ENCODE results near the gene DAGLA.
A peak's percentile ranks its signal among the peaks of the same experiment; 100 is the strongest.
"Not testable (repeated sequence)": the region's sequence is repeated elsewhere in the genome, so short reads cannot be mapped to it uniquely, and the experiment has no call there.

DAGLA gene

GRCh38 chr11:61652135-61652534 is 28.1 kb upstream of the DAGLA start:
- no peak overlapping the region for H2AFZ ChIP-seq (ENCODE audit: low read length)
- no peak overlapping the region for H4K91ac ChIP-seq (ENCODE audit: low read depth, low read length, poor library complexity)
- H3K36me3 ChIP-seq (replicated peaks in 1 of 2; ENCODE audit: control insufficient read depth in 2 of 2, insufficient read depth in 2 of 2, low read length in 2 of 2) = no peaks in the 10 kb centered on the region
- no peak overlapping the region for H4K8ac ChIP-seq (ENCODE audit: low read depth, low read length)
- H2AK5ac ChIP-seq (ENCODE audit: low read depth, low read length) = no peak overlapping the region
- no peak for DNase-seq (ENCODE audit: low spot score)
- no peak overlapping the region for H3K14ac ChIP-seq (ENCODE audit: low read length)
- peaks cover 0 to 10% (median 0%) of the 10 kb centered on the region in 3 experiments for H3K27me3 ChIP-seq (ENCODE audit: control insufficient read depth in 3 of 3, insufficient read depth in 3 of 3, low read depth in 1 of 3, low read length in 3 of 3)
- no peak overlapping the region for H3K9ac ChIP-seq (ENCODE audit: low read depth, low read length, poor library complexity)
- no peaks in the 10 kb centered on the region for H3K79me1 ChIP-seq (ENCODE audit: low read depth, low read length)
- no peak overlapping the region for H3K23ac ChIP-seq (ENCODE audit: low read depth, low read length, poor library complexity)
- H3K4me3 ChIP-seq (ENCODE audit: low read length in 2 of 2) = no peak overlapping the region
- no peaks in the 10 kb centered on the region for H3K9me3 ChIP-seq (replicated peaks in 1 of 2; ENCODE audit: control insufficient read depth in 2 of 2, insufficient read depth in 1 of 2, low read depth in 1 of 2, low read length in 2 of 2)
- peaks cover 3 to 7% of the 10 kb centered on the region in 2 donors for H3K4me1 ChIP-seq (ENCODE audit: control insufficient read depth in 2 of 2, insufficient read depth in 1 of 2, low read depth in 1 of 2, low read length in 2 of 2)
- H2BK15ac ChIP-seq (ENCODE audit: low read length) = no peak overlapping the region
- H3K27ac ChIP-seq (replicated peaks; ENCODE audit: low read length) = no peak overlapping the region
- no CpG with 5 or more reads among the region's 1 CpG for WGBS, 2 donors (ENCODE audit: extremely low coverage in 2 of 2, insufficient read length in 2 of 2, insufficient replicate concordance in 1 of 2)
- H3K4ac ChIP-seq (ENCODE audit: low read length) = no peak overlapping the region
- no peak overlapping the region for H2BK12ac ChIP-seq (ENCODE audit: low read length)
- H3K18ac ChIP-seq (ENCODE audit: low read length) = no peak overlapping the region
- no peak overlapping the region for H3K4me2 ChIP-seq (ENCODE audit: insufficient read depth, low read length, poor library complexity, severe bottlenecking)
- H2BK120ac ChIP-seq (ENCODE audit: low read depth, low read length) = no peak overlapping the region
- H2BK5ac ChIP-seq (ENCODE audit: low read length) = no peak overlapping the region

- Histone ChIP-seq H2BK5ac (ENCODE audit: low read length) (no peak overlapping the region), H3K27ac (replicated peaks; ENCODE audit: low read length) (no peak overlapping the region), H3K4ac (ENCODE audit: low read length) (no peak overlapping the region), H3K9me3 (replicated peaks in 1 of 2; ENCODE audit: control insufficient read depth in 2 of 2, insufficient read depth in 1 of 2, low read depth in 1 of 2, low read length in 2 of 2) (no peaks in the 10 kb centered on the region), H3K79me1 (ENCODE audit: low read depth, low read length) (no peaks in the 10 kb centered on the region), H3K9ac (ENCODE audit: low read depth, low read length, poor library complexity) (no peak overlapping the region), H3K4me2 (ENCODE audit: insufficient read depth, low read length, poor library complexity, severe bottlenecking) (no peak overlapping the region), H4K8ac (ENCODE audit: low read depth, low read length) (no peak overlapping the region), H3K36me3 (replicated peaks in 1 of 2; ENCODE audit: control insufficient read depth in 2 of 2, insufficient read depth in 2 of 2, low read length in 2 of 2) (no peaks in the 10 kb centered on the region), H4K91ac (ENCODE audit: low read depth, low read length, poor library complexity) (no peak overlapping the region), H2BK12ac (ENCODE audit: low read length) (no peak overlapping the region), H3K4me3 (ENCODE audit: low read length in 2 of 2) (no peak overlapping the region), H2AK5ac (ENCODE audit: low read depth, low read length) (no peak overlapping the region), H3K23ac (ENCODE audit: low read depth, low read length, poor library complexity) (no peak overlapping the region), H2AFZ (ENCODE audit: low read length) (no peak overlapping the region), H3K27me3 (ENCODE audit: control insufficient read depth in 3 of 3, insufficient read depth in 3 of 3, low read depth in 1 of 3, low read length in 3 of 3) (peaks cover 0 to 10% (median 0%) of the 10 kb centered on the region in 3 experiments), H3K14ac (ENCODE audit: low read length) (peak overlapping the region; percentile 31), H2BK120ac (ENCODE audit: low read depth, low read length) (no peak overlapping the region), H2BK15ac (ENCODE audit: low read length) (no peak overlapping the region), H3K4me1 (ENCODE audit: control insufficient read depth in 2 of 2, insufficient read depth in 1 of 2, low read depth in 1 of 2, low read length in 2 of 2) (peaks cover 3 to 7% of the 10 kb centered on the region in 2 donors), H3K18ac (ENCODE audit: low read length) (no peak overlapping the region)
- WGBS, 2 donors (ENCODE audit: extremely low coverage in 2 of 2, insufficient read length in 2 of 2, insufficient replicate concordance in 1 of 2) = no CpG with 5 or more reads among the region's 7 CpGs
- no peak for DNase-seq (ENCODE audit: low spot score)
These were observed 25.8 kb upstream of the DAGLA start for GRCh38 chr11:61654397-61654829.

GRCh38 chr11:61655266-61656159 is 24.7 kb upstream of the DAGLA start:
- H2BK5ac ChIP-seq (ENCODE audit: low read length); H2BK15ac ChIP-seq (ENCODE audit: low read length); H2AFZ ChIP-seq (ENCODE audit: low read length); H3K9ac ChIP-seq (ENCODE audit: low read depth, low read length, poor library complexity); H3K9me3 ChIP-seq (replicated peaks in 1 of 2; ENCODE audit: control insufficient read depth in 2 of 2, insufficient read depth in 1 of 2, low read depth in 1 of 2, low read length in 2 of 2); H3K4ac ChIP-seq (ENCODE audit: low read length); H3K4me3 ChIP-seq (ENCODE audit: low read length in 2 of 2); H2BK120ac ChIP-seq (ENCODE audit: low read depth, low read length); H4K91ac ChIP-seq (ENCODE audit: low read depth, low read length, poor library complexity); H3K27ac ChIP-seq (replicated peaks; ENCODE audit: low read length); H3K4me1 ChIP-seq (ENCODE audit: control insufficient read depth in 2 of 2, insufficient read depth in 1 of 2, low read depth in 1 of 2, low read length in 2 of 2); H3K79me1 ChIP-seq (ENCODE audit: low read depth, low read length); H4K8ac ChIP-seq (ENCODE audit: low read depth, low read length); H3K14ac ChIP-seq (ENCODE audit: low read length); H3K4me2 ChIP-seq (ENCODE audit: insufficient read depth, low read length, poor library complexity, severe bottlenecking); H3K18ac ChIP-seq (ENCODE audit: low read length); H2BK12ac ChIP-seq (ENCODE audit: low read length); H3K23ac ChIP-seq (ENCODE audit: low read depth, low read length, poor library complexity); H3K36me3 ChIP-seq (replicated peaks in 1 of 2; ENCODE audit: control insufficient read depth in 2 of 2, insufficient read depth in 2 of 2, low read length in 2 of 2); DNase-seq (ENCODE audit: low spot score); H2AK5ac ChIP-seq (ENCODE audit: low read depth, low read length): not testable (repeated sequence)
- peaks cover 0 to 10% (median 0%) of the 10 kb centered on the region in 3 experiments for H3K27me3 ChIP-seq (ENCODE audit: control insufficient read depth in 3 of 3, insufficient read depth in 3 of 3, low read depth in 1 of 3, low read length in 3 of 3)
- WGBS, 2 donors (ENCODE audit: extremely low coverage in 2 of 2, insufficient read length in 2 of 2, insufficient replicate concordance in 1 of 2) = no CpG with 5 or more reads among the region's 17 CpGs

GRCh38 chr11:61656347-61657077 is 23.7 kb upstream of the DAGLA start:
- WGBS, 2 donors (ENCODE audit: extremely low coverage in 2 of 2, insufficient read length in 2 of 2, insufficient replicate concordance in 1 of 2) = no CpG with 5 or more reads among the region's 13 CpGs
- H4K91ac ChIP-seq (ENCODE audit: low read depth, low read length, poor library complexity) = no peak overlapping the region

More at GRCh38 chr11:61656347-61657077, 23.7 kb upstream of the DAGLA start:
- Histone ChIP-seq H3K18ac (ENCODE audit: low read length) (peak overlapping the region; percentile 71), H4K8ac (ENCODE audit: low read depth, low read length) (peak overlapping the region; percentile 65), H3K36me3 (replicated peaks in 1 of 2; ENCODE audit: control insufficient read depth in 2 of 2, insufficient read depth in 2 of 2, low read length in 2 of 2) (no peaks in the 10 kb centered on the region), H2BK12ac (ENCODE audit: low read length) (no peak overlapping the region), H3K4me2 (ENCODE audit: insufficient read depth, low read length, poor library complexity, severe bottlenecking) (no peak overlapping the region), H2BK15ac (ENCODE audit: low read length) (no peak overlapping the region), H3K9me3 (replicated peaks in 1 of 2; ENCODE audit: control insufficient read depth in 2 of 2, insufficient read depth in 1 of 2, low read depth in 1 of 2, low read length in 2 of 2) (no peaks in the 10 kb centered on the region), H2AK5ac (ENCODE audit: low read depth, low read length) (peak overlapping the region; percentile 37), H3K4me3 (ENCODE audit: low read length in 2 of 2) (peak overlapping the region in 1 of 2 donors; percentile 40), H2BK5ac (ENCODE audit: low read length) (no peak overlapping the region), H3K4me1 (ENCODE audit: control insufficient read depth in 2 of 2, insufficient read depth in 1 of 2, low read depth in 1 of 2, low read length in 2 of 2) (peaks cover 2 to 3% of the 10 kb centered on the region in 2 donors), H3K23ac (ENCODE audit: low read depth, low read length, poor library complexity) (peak overlapping the region; percentile 43), H2BK120ac (ENCODE audit: low read depth, low read length) (no peak overlapping the region), H3K79me1 (ENCODE audit: low read depth, low read length) (no peaks in the 10 kb centered on the region), H3K14ac (ENCODE audit: low read length) (no peak overlapping the region), H2AFZ (ENCODE audit: low read length) (no peak overlapping the region), H3K9ac (ENCODE audit: low read depth, low read length, poor library complexity) (no peak overlapping the region), H3K4ac (ENCODE audit: low read length) (no peak overlapping the region), H3K27me3 (ENCODE audit: control insufficient read depth in 3 of 3, insufficient read depth in 3 of 3, low read depth in 1 of 3, low read length in 3 of 3) (peaks cover 0 to 10% (median 0%) of the 10 kb centered on the region in 3 experiments), H3K27ac (replicated peaks; ENCODE audit: low read length) (no peak overlapping the region)
- no peak for DNase-seq (ENCODE audit: low spot score)

Measured in neuronal stem cell (in vitro differentiated cells).